ENCODE measurements around the gene ITFG1. TPM values are rescaled to one million over a fixed set of nuclear protein-coding genes. Genes with fewer than 3 reads are reported as not detected.

Gene ITFG1
- total and polyA plus RNA-seq, 2 of the 8 experiments (the other 6 are each of a cell fraction or from before 2014, with no cell fraction given) = 13.8 to 22.2 TPM

DNA sequence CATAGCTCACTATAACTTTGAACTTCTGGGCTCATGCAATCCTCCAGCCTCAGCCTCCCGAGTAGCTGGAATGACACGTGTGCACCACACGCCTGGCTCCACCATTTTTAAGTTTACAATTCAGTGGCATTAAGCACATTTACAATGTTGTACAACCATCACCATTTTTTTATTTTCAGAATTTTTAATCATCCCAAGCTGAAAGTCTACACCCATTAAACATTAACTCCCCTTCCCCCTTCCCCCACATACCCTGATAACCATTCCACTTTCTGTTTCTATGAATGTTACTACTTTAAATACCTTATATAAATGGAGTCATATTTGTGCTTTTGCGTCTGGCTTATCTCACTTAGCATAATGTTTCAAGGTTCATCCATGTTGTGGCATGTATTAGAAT, 335.1 kb downstream of the ITFG1 start:
- 95% methylated on average over 4 of the region's 4 CpGs; no CpG with 5 or more reads in 1 of the 2 experiments for WGBS, 2 experiments (ENCODE audit: extremely low coverage in 1 of 2, insufficient coverage in 1 of 2, insufficient read length in 1 of 2, insufficient replicate concordance in 2 of 2, low coverage in 1 of 2, low lambda C conversion rate in 2 of 2, missing lambda C conversion rate in 1 of 2)
- no peak overlapping the region for H2BK5ac ChIP-seq (ENCODE audit: low read depth, low read length)
- H2BK15ac ChIP-seq (ENCODE audit: low read length) = no peak overlapping the region
- H3K18ac ChIP-seq (ENCODE audit: extremely low read depth, low read length) = no peak overlapping the region
- no peaks in the 10 kb centered on the region for H3K36me3 ChIP-seq (ENCODE audit: control insufficient read depth in 2 of 4, insufficient read depth in 4 of 4, low read length in 3 of 4)
- H2BK120ac ChIP-seq (replicated peaks; ENCODE audit: low read depth, low read length) = no peak overlapping the region
- no peak overlapping the region for H4K5ac ChIP-seq (ENCODE audit: insufficient read length, low read depth, low read length)
- H3K56ac ChIP-seq (replicated peaks; ENCODE audit: insufficient read length, low read depth, low read length) = no peak overlapping the region
- no peaks in the 10 kb centered on the region for H3K79me1 ChIP-seq (ENCODE audit: low read depth, low read length)
- H4K91ac ChIP-seq (replicated peaks; ENCODE audit: insufficient read length, low read length) = no peak overlapping the region
- H3K23me2 ChIP-seq (ENCODE audit: low read depth, low read length) = no peaks in the 10 kb centered on the region
- no peak for FAIRE-seq
- no peak overlapping the region for H2BK12ac ChIP-seq (ENCODE audit: low read depth, low read length)
- no peak overlapping the region for H3K4me2 ChIP-seq (ENCODE audit: insufficient read depth in 1 of 2, low read depth in 2 of 2, low read length in 2 of 2)
- no peaks in the 10 kb centered on the region for H3K9me3 ChIP-seq (ENCODE audit: insufficient read depth in 2 of 2, low read depth in 1 of 2, low read length in 1 of 2)
- no peak for DNase-seq (ENCODE audit: low read depth in 1 of 2, low spot score in 2 of 2)
- no peak overlapping the region for H2AFZ ChIP-seq (ENCODE audit: low read length)
- H3K14ac ChIP-seq (ENCODE audit: insufficient read length) = no peak overlapping the region
- ChIA-PET POLR2A (ENCODE audit: partially characterized antibody) (no interaction called here), CTCF (ENCODE audit: partially characterized antibody) (interaction anchor here (0.7 to 1.1 kb wide), 4 partner anchors 10 to 83 kb away, joined by 3 to 5 read pairs (median 4); no protein-coding TSS in a partner anchor)
- H3K79me2 ChIP-seq (ENCODE audit: control insufficient read depth in 1 of 2, insufficient read depth in 2 of 2, low read length in 2 of 2) = no peaks in the 10 kb centered on the region
- H2BK20ac ChIP-seq (ENCODE audit: low read length) = no peak overlapping the region
- H3K23ac ChIP-seq (ENCODE audit: insufficient read length) = no peak overlapping the region
- H3K27ac ChIP-seq (ENCODE audit: low read depth, low read length) = no peak overlapping the region
- no peak overlapping the region for H3K4me3 ChIP-seq (ENCODE audit: extremely low read depth in 1 of 4, insufficient read depth in 2 of 4, low read depth in 3 of 4, low read length in 4 of 4)
- H4K8ac ChIP-seq (ENCODE audit: extremely low read depth, insufficient read depth, low read length) = no peak overlapping the region
- H3K4me1 ChIP-seq (replicated peaks in 1 of 4; ENCODE audit: control insufficient read depth in 3 of 4, insufficient read depth in 4 of 4, low read length in 3 of 4) = peaks cover 0 to 3% (median 0%) of the 10 kb centered on the region in 4 experiments; a peak in 3 of 7 replicates
- no peak overlapping the region for H3K4ac ChIP-seq (replicated peaks; ENCODE audit: insufficient read length, low read depth, low read length)
- no peak overlapping the region for H2AK5ac ChIP-seq (ENCODE audit: low read depth, low read length)
- H4K20me1 ChIP-seq (replicated peaks in 1 of 2; ENCODE audit: control insufficient read depth in 1 of 2, insufficient read depth in 2 of 2, low read length in 2 of 2) = peaks cover 0 to 1% of the 10 kb centered on the region in 2 experiments
- no peaks in the 10 kb centered on the region for H3K27me3 ChIP-seq (replicated peaks in 1 of 4; ENCODE audit: control insufficient read depth in 3 of 4, extremely low read depth in 1 of 4, insufficient read depth in 3 of 4, low read length in 3 of 4)
- H3K9ac ChIP-seq (replicated peaks in 1 of 4; ENCODE audit: extremely low read depth in 1 of 4, low read depth in 3 of 4, low read length in 3 of 4) = no peak overlapping the region
- TF ChIP-seq FOSL1 (IDR thresholded peaks at IDR 0.05; ENCODE audit: insufficient read depth, low read depth, low read length) = no peak
- TF ChIP-seq TEAD4 (IDR thresholded peaks at IDR 0.05; ENCODE audit: low read depth, low read length) = no peak
- TF ChIP-seq, protein P1, sequence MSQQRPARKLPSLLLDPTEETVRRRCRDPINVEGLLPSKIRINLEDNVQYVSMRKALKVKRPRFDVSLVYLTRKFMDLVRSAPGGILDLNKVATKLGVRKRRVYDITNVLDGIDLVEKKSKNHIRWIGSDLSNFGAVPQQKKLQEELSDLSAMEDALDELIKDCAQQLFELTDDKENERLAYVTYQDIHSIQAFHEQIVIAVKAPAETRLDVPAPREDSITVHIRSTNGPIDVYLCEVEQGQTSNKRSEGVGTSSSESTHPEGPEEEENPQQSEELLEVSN (IDR thresholded peaks at IDR 0.05) = no peak

All from H1 (cell line).